Stimulated activated CD4-positive, alpha-beta T cell treated with anti-CD3 and anti-CD28 coated beads, Interleukin-2, amount 100 ng/mL, for 48 hours (primary cell): ENCODE data around the gene SLC2A13.
"Not testable (repeated sequence)": the region's sequence is repeated elsewhere in the genome, so short reads cannot be mapped to it uniquely, and the experiment has no call there.

Source experiments
- DNase-seq, 2 donors: peaks; one replicate each; pipeline ENCODE4 v3.0.0-alpha.2; 2020

Gene SLC2A13

DNA sequence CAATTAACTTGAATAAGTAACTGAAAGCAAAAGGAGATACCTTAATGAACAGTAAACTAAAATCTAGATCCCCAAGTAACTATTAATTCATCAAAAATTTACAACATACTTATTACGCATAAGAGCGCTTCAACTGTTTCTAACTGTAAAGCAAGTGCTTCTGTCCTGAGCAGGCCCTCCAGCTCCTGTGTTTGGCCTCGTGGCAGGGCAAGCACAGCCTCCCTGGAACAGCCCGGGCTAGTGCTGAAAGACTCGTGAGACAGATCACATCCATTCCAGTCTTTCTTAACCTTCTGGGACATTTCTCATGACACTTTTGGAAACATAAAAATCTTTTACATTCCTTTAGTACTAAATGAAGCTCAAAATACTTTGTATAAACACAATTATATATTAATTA lies 307.5 kb downstream of the SLC2A13 start:
- DNase-seq: no peak

- no peak for DNase-seq
These were observed 310.4 kb downstream of the SLC2A13 start for GRCh38 chr12:39795481-39795880.

- DNase-seq: no peak
These were observed 312.9 kb downstream of the SLC2A13 start for GRCh38 chr12:39792938-39793337.

GRCh38 chr12:39788239-39788638 lies 317.6 kb downstream of the SLC2A13 start:
- no peak for DNase-seq

DNA sequence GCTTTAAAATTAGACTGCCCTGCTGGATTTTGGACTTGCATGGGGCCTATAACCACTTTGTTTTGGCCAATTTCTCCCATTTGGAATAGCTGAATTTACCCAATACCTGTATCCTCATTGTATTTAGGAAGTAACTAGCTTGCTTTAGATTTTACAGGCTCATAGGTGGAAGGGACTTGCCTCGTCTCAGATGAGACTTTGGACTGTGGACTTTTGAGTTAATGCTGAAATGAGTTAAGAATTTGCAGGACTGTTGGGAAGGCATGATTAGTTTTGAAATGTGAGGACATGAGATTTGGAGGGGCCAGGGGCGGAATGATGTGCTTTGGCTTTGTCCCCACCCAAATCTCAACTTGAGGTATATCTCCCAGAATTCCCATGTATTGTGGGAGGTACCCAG lies 320.1 kb downstream of the SLC2A13 start:
- DNase-seq: not testable (repeated sequence)

DNA sequence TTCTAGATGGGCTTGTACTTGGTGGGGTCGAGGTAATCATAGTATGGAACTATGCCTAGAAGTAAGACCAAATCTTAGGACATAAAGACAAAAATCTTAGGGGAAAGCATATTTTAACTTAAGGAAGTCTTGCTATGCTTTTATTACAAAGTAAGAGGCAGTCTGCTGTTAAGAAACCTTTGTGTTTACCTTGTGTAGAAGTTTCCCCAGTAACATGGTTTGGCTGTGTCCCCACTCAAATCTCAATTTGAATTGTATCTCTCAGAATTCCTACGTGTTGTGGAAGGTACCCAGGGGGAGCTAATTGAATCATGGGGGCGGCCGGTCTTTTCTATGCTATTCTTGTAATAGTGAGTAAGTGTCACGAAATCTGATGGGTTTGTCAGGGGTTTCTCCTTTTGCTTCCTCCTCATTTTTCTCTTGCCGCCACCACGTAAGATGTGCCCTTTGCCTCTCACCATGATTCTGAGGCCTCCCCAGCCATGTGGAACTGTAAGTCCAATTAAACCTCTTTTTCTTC lies 323.8 kb downstream of the SLC2A13 start:
- no peak for DNase-seq

DNA sequence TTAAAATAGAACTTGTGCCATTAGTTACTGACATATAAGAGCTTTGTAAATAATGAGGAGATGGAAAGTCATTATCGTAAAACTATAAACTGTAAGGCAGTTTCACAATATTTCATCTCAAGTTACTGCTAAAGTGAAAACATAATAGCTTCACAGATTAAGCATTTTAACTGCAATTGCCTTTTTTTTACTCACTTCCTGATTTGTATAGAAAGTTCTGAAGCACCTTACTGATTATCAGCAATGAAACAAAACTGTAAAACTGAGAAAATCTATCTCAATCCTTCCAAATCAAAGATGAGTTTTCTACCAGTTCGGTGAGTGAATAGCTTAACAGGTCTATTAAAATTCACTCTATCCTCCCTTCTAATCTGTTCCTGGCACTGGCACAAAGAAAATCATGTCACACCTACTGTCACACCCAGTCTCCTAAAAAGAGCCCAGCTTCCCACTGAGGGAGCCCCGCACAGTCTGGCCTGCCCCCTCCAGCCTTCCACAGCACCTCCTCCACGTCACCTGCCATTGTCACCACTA lies 324.9 kb downstream of the SLC2A13 start:
- no peak for DNase-seq

DNA sequence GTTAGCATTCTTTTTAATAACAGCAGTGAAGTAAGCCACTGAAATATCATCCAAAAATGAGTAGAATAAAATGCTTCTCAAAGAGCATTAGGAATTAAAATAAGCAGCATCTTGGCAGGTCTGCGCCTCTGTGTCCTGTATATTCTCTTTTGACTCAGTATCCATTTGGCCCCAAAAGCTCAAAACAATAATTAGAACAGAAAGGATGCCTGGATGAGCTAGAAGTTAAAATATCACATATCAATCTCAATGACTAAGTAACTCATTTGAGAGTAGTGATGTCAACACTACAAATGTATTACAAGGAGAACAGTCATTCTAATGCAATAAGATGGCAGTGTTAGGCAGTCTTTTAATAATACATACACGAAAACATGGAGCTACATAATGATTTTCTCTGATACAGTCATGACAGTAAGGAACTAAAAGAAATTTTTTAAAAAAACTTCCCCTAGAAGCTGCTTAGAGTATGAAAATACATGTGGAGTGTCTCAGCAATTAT lies 325.4 kb downstream of the SLC2A13 start:
- DNase-seq: no peak

DNA sequence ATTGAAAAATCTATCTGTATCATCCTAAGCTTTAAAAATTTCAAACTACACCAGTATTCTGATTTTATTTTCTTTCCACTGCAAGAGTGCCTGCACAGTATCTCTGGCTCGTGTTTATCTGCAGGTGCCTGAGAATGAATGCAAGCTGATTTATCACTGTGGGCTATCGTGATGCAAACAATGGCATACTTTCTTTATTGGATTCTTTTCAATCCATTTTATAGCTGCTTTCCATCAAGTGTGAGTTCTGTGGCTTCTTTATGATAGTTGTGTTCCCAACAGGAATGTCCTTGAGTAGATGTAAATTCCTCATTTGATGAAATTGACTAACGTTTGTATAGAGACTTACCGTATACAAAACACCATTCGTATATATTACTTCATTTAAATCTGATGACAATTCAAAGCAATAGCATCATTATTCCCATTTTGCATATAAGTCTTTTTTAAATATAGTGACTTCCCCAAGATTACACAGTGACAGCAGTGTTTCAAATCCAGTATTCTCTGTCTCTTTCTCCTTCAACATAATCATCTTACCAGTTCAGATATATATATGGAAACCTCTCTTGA lies 326.0 kb downstream of the SLC2A13 start:
- DNase-seq: no peak

DNA sequence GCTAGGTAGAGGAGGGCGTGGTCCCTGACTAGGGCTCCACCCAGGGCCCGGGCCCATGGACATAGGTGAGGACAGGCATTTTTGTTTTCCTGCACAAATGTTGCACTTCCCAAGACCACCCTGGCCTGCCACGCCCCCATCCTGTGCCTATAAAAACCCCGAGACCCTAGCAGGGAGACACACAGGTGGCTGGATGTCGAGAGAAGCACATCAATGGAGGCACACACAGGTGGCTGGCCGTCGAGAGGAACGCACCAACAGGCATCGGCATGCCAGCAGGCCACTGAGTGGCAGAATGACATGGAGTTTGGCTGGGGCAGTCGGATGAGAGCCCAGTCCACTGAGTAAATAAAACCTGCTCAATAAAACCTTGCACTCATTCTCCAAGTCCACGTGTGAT lies 328.4 kb downstream of the SLC2A13 start:
- no peak for DNase-seq

- no peak for DNase-seq
These were observed 332.6 kb downstream of the SLC2A13 start for GRCh38 chr12:39773266-39773665.

GRCh38 chr12:39772821-39773259 lies 333.0 kb downstream of the SLC2A13 start:
- no peak for DNase-seq

- no peak for DNase-seq
These were observed 334.4 kb downstream of the SLC2A13 start for GRCh38 chr12:39771456-39771855.

DNA sequence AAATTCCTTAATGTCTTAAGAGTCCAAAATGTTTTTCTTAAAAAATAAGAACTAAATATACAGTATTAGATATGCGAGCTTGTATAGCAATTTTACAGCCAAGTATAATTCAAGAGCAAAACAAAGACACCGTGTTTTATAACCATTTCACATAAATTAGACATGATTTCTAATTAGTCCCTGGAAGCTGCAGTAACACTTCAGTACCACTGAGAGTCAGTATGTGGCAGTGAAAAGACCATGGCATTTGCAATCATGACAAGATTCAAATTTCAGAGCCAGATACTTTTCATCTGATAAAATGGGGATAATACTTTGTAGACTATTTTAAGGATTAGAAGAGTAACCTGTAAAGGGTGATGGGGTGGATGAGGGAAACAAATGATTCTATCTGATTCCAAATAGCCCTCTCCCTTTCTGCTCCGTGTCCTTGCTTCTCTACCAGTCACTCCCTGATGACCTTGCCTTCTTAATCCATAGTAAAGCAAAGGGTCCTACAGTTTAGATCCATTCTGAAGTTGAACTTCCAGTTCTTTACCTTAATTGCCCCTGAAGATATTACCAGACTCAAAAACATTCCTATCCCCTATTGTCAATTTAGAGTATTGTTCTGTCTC lies 340.8 kb downstream of the SLC2A13 start:
- no peak for DNase-seq

GRCh38 chr12:39763890-39764169 lies 342.1 kb downstream of the SLC2A13 start:
- no peak for DNase-seq

DNA sequence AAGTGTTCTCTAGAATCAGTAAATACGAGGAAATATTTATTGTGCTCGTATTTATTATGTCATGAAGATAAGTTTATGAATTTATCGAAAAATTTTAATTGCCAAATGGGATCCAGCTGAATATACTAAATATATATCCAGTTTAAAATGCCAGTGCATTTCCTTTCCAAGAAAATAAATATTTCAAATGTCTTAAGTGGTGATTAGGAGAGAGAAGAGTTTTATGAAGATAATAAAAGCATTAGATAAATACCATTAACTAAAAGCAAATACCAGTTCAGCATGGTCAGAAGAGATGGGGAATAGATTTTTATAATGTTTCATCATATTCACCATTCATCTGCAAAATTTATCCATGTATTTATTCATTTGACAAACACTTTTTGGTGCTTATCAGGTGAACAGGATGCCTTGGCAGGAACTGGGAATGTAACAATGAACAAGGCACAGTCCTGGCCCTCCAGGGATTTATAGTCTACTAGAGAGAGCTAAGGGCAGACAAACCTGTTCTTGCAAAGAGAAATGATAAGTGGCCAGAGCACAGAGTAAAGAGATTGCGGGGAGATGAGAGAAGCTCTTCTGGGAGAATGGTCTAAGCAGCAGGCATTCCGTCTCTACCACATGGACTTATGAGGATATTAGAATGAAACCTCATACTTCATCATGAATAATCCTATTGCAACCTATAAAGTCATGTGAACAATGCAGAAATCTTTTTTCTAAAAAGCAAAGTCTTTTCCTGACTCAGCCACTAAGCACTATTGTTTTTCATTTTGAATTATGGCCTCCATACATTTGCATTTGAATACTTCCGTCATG lies 342.6 kb downstream of the SLC2A13 start:
- DNase-seq: no peak

GRCh38 chr12:39755478-39755877 lies 350.4 kb downstream of the SLC2A13 start:
- no peak for DNase-seq

GRCh38 chr12:39752482-39753137 lies 353.3 kb downstream of the SLC2A13 start:
- no peak for DNase-seq

DNA sequence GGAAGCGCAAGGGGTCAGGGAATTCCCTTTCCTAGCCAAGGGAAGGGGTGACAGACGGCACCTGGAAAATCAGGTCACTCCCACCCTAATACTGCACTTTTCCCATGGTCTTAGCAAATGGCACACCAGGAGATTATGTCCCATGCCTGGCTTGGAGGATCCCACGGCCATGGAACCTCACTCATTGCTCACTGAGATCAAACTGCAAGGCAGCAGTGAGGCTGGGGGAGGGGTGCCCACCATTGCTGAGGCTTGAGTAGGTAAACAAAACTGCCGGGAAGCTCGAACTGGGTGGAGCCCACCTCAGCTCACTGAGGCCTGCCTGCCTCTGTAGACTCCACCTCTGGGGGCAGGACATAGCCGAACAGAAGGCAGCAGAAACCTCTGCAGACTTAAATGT lies 359.7 kb downstream of the SLC2A13 start:
- not testable (repeated sequence) for DNase-seq

GRCh38 chr12:39743655-39744054 lies 362.2 kb downstream of the SLC2A13 start:
- no peak for DNase-seq

DNA sequence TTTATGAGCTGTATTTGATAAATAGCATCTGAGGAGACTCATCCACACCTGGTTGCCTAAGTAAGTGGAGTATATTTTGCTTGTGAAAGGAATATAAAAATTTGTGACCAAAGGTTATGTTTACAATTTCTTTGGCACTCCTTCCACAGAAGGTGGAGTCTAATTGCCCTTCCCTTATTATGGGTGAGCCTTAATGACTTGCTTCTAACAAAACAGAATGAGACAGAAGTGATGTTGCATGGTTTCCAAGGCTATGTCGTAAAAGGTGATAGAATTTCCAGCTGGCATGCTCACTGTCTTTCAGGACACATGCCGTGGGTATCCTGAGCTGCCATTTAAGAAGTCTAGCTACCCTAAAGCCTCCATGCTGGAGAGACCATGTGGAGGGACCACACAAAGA lies 369.5 kb downstream of the SLC2A13 start:
- DNase-seq: no peak

GRCh38 chr12:39723831-39724230 lies 382.1 kb downstream of the SLC2A13 start:
- no peak for DNase-seq

DNA sequence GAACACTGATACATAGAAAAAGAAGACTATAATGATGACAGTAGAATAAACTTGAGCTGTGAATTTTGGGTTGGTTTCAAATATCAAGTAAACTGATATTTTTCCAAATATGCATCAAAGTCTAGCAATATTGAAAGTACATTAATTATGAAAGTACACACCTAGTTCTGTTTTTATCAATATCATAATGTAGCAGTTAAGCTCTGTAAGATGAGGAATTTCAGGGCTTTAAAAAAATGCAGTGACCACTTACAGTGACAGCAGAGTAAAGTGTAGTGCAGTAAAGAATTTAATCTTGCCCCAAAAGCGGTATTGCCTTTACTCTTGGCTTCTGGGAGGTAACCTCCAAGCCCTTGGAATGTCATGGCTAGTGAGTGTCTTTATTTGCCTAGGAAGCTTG lies 383.4 kb downstream of the SLC2A13 start:
- DNase-seq: no peak
